HG03039 (cell line): ENCODE measurements around the gene PLCB3.
A peak's percentile ranks its signal among the peaks of the same experiment; 100 is the strongest.

Experiments used
- ATAC-seq: cut with Tn5 transposase; IDR thresholded peaks from one replicate; pipeline ENCODE4 v1.9.1; 2021; ENCODE audit warnings: mild to moderate bottlenecking, moderate library complexity; ENCODE audit not compliant: unreplicated experiment

Gene PLCB3

DNA sequence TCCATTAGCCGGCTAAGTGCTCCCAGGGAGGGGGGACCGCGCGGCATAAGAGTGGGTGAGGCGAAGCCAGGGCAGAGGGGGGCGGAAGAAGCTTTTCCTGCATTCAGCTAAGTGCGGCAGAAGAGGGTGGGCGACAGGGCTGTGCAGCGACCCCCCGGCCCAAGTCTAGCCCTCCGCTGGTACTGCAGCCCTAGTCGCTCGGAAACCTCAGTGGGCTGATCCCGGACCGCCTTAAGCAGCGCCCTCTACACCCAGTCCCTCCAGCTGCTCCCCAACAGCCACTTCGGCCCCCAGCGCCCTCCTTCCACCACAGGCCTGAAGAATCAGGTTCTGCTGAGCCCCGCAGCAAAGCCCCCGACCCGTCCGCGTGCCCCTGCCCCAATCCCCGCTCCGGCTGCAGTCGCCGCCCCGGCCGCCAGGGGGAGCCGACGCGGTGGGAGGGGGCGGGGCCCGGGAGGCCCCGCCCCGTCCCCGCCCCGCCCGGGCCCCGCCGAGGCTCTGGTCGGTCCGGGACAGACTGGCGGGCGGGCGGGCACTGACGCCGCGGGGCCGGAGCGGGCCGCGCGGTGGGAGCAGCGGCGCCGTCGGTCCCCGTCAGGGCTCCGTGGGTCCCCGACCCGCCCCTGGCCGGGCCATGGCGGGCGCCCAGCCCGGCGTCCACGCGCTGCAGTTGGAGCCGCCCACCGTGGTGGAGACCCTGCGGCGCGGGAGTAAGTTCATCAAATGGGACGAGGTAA is at the start of gene PLCB3:
Gene PLCB3, plus strand, starts transcription at position 515 of the 737 bp plus-strand sequence. Its CDS starts 120 bp downstream, at position 635.
- peak; percentile 40 for ATAC-seq

DNA sequence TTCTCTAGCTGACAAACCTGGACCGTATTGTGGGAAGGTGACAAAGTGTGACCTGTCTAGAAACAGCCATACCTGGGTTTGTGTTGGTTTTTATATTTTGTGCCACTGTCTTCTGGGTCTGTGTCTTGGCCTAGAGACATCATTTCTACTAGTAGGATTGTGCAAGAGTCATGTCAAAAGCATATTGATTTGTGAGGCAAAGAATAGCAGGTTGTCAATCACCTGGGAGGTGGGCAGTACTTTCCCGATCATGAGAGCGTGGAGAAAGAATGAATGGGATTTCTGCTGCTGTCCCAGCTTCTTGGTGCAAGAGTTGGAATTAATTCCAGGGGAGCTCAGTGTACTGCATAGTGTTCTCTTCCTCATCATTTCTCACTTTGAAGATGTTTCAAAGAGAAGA is 49.8 kb upstream of the PLCB3 start:
- ATAC-seq: no peak

DNA sequence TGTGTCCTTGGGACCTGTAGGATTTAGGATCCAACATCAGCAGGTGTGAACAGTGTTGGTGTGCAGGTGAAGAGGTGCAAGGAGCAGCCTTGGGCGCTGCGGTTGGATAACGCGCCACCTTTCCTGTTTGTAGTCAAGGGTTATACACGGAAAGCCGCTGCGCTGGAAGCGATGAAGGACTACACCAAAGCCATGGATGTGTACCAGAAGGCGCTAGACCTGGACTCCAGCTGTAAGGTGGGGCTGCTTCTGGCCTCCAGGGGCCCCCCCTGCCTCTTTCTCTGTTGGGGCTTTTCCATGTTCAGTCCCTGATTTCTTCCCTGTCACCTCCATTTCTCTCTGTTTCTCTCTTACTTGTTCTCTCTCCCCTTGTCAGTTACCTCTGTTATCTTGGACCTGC is 48.3 kb upstream of the PLCB3 start:
- no peak for ATAC-seq

DNA sequence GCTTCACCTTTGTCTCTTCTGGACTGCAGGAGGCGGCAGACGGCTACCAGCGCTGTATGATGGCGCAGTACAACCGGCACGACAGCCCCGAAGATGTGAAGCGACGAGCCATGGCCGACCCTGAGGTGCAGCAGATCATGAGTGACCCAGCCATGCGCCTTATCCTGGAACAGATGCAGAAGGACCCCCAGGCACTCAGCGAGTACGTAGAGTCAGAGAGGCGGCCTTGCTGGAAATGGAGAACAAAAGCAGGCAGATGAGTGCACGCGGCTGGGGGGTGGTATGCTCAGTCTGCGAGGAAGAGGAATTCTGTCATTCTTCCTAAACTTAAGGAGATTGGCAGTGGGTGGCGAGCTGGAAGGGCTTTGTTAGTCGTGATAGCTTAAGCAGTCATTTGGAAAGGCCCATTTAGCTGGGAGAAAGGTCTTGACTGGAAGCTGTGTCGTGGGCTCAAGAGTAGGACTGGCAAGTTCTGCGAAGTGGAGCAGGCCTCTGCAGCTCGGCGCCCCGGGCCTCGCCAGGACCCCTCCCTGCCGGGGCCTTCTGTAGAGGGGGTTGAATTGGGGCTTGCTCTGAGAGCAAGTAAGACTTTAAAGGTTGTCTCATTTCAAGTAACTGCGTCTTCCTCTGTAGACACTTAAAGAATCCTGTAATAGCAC is 47.8 kb upstream of the PLCB3 start:
- ATAC-seq: no peak

DNA sequence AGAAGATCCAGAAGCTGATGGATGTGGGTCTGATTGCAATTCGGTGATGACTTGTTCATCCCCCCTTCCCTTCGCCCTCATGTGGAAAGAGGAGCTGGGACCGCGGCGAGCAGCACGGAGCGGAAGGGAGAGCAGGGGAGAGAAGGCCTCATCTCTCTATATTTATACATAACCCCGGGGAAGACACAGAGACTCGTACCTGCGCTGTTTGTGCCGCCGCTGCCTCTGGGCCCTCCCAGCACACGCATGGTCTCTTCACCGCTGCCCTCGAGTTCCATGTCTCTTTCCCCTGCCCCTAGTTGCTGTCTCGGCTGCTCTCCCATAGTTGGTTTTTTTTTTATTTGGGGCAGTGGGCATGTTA is 47.3 kb upstream of the PLCB3 start:
- ATAC-seq: no peak

DNA sequence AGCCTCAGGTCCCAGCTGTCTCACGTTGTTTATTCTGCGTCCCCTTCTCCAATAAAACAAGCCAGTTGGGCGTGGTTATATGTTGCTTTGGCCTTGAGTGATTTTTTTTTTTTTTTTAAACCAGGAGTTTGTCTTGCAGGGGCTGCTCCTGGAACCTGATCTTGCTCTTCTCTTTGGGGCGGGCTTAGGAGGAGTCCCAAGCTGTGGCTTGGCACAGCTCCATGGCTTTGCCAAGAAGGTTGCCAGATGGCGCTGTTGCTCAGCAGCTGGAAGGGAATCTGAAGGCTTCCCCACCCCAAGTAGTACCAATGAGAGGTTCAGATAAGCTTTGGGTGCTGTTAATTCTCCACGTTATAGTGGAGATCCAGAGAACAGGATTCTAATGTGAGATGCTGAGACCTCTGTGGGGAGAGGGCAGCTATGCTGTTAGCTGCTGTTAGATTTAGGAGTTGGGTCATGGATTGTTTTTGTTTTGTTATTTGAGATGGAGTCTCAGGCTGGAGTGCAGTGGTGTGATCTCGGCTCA is 46.8 kb upstream of the PLCB3 start:
- ATAC-seq: no peak

DNA sequence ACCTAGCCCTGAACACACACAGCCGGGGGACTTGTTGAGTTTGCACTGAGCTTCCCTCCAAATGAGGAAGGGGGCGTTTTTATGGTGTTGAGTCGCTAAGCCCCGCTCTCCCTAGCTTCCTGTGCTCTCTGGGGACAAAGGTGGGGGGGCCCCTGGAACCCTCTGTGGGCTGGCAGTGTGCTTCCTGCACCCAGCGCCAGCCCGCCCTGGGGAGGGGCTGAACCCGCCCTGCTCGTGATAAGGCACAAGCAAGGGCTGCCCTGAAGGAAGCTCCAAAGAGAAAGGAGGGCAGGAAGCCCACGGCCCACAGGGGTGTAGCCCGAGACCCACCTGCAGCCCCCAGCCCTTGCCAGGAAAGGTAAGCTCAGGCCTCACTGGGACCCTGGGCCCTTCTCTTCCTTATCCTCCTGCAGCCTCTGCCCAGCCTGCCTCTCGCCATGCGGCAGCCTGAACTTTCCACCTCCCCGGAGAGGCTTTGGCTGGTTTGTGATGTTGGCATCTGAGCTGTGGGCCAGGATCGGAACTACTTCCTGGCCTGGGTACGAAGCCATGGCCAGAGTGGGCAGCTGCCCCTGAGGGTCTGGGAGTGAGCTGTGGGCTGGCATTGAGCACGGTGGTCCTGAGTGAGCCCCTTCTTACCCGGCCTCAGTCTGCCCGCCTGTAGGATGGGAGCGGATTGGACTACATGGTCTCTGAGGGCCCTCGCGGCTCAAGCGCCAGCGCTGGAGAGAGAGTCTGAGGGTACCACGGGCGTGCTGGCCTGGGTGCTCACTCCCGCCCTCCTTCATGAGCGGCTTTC is 44.7 kb upstream of the PLCB3 start, which contains the start of gene FERMT3:
Gene FERMT3, plus strand, starts transcription at position 265 of the 799 bp plus-strand sequence. CDS start 644 bp downstream, outside the sequence.
- no peak for ATAC-seq

DNA sequence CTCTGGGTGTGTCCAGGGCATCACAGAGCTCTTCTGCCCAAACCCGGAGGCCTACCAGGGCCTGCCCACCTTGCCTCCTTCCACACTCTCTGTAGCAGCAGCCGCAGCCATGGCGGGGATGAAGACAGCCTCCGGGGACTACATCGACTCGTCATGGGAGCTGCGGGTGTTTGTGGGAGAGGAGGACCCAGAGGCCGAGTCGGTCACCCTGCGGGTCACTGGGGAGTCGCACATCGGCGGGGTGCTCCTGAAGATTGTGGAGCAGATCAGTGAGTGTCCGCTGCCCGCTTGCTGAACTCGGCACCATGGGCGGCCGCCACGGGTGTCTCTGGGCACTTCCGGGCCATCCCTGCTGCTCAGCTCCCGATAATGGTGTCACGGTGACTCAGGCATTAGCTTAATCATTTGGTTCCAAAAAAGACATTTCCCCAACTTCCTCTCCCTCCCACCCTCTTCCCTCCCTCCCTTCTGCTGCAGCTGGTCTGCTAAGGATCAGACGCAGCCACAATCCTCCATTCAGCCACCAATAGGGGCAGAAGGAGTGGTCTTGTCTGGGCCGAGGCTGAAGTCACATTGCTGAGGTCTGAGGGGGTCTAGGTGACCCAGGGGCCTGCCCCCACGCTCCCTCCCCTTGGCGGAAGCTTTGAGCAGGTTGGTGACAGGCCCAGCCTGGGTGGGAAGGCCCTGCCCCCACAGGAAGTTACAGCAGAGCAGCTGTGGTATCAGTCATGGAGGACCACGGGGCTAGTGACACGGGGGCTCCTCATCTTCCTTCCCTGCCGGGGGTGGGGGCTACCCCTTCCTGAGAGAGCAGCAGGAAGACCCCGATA is 43.9 kb upstream of the PLCB3 start:
- no peak for ATAC-seq

DNA sequence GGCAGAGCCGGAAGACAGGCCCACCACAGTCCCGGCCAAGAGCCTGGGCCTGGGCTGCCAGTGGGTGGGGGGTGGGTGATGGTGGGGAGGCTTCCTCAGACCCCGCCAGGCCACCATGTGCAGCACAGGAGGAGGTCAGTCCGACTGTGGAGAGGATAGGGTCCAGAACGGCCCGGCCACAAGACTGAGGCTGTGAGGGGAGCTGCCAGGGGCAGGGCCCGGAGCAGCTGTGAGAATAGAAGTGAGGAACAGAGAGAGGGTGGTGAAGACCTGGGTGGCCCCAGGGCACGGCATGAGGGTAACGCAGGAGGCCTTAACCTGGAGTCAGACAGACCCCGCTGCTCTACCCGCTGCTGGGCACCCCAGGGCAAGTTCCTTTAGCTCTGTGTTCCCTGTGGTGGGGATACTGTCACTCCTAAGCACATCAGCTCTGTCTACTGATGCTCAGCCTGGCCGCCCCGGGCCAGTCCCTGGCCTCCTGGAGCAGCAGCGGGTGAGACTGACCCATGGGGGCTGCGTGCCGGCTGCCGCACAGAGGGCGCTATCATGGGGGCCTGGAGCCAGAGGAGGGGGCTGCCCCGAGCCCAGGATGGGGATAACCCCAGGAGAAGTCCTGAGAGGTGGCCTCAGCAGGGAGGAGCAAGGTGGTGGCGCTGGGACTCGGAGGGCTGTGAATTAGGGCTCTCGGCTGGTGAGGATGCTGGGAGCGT is 43.1 kb upstream of the PLCB3 start:
- ATAC-seq: no peak

DNA sequence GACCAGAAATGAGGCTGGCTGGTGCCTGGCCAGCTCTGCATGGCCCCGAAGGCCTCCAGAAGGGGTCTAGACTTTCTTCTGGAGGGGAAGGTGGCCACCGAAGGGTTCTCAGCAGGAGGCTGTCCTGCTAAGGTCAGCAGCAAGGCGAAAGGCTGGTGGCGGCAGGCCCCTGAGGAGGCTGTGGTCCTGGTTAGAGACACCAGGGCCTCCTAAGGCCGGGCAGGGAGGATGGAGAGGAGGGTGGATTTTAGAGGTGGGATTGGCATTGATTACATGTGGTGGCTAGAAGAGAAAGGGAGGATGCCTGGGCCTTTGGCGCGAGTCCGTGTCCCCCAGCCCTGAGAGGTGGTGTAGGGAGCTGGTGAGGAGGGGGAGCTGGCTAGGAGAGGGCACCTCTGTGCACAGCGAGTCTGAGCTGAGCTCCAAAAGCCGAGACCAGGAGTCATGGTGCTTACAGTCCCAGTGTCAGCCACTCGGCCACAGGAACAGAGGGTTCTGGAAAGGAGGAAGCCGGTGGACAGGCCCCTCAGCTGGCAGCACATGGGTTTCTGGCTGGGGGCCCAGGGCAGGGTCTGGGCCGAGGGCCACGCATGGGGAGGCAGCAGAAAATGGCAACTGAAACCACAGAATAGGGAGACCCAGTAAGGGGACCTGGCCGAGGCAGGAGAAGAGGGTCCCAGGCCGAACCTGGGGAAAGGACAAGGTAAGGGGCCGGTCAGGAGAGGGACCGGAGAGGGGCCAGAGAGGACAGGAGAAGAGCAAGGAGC is 42.4 kb upstream of the PLCB3 start:
- no peak for ATAC-seq

DNA sequence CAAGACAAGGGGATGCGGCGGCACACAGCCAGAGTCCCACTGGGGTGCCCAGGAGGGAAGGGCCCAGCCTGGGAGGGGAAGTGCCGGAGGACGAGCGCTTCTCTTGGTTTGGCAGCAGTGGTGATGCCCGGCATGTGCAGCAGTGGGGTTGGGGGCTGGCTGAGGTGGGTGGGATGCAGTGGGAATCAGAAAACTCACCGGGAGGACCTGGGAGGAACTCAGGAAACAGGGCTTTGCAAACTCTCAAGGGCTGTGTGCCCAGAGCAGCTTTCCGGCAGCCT is 41.8 kb upstream of the PLCB3 start:
- no peak for ATAC-seq

DNA sequence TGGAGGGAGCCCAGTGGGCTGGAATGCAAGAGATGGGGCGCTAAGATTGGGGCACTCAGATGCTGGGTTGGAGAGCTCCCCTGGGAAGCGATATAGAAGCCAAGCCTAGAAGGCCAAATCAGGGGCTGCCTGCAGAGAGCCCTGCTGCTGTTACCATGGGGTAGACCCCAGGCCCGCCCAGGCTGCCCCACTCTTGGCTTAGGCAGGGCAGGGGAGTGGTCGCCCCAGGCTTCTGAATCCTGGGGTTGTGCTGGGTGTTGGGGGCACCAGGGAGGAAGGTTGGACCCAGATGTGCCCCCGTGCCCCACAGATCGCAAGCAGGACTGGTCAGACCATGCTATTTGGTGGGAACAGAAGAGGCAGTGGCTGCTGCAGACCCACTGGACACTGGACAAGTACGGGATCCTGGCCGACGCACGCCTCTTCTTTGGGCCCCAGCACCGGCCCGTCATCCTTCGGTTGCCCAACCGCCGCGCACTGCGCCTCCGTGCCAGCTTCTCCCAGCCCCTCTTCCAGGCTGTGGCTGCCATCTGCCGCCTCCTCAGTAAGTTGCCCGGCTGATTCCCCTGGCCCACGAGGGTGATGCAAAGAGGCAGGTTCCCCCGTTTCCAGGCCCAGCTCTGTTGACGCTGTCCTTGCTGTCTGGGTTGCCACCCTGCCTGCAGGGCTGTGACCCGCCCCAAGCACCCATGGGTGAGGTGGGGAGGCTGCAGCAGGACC is 40.9 kb upstream of the PLCB3 start:
- no peak for ATAC-seq

DNA sequence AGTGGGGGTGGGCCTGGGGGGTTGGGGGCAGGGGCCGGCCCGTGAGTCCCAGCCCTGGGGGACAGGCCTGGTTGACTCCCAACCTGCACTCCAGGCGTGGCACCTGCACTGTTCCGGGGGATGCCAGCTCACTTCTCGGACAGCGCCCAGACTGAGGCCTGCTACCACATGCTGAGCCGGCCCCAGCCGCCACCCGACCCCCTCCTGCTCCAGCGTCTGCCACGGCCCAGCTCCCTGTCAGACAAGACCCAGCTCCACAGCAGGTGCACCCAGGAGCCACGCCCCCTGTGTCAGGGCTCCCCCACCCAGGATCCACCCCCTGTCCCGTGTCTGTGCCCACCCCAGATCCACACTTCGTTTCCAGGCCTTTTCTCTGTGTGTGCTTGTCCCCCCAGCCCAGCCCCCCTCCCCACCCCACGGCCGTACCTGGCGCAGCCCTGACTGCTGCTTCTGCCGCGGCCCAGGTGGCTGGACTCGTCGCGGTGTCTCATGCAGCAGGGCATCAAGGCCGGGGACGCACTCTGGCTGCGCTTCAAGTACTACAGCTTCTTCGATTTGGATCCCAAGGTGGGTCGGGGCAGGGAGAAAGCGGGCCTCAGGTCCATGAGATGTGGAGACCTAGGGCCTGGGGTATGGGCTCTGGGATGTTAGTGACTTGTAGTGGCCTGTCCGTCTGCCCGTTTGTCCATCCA is 40.0 kb upstream of the PLCB3 start:
- ATAC-seq: no peak

DNA sequence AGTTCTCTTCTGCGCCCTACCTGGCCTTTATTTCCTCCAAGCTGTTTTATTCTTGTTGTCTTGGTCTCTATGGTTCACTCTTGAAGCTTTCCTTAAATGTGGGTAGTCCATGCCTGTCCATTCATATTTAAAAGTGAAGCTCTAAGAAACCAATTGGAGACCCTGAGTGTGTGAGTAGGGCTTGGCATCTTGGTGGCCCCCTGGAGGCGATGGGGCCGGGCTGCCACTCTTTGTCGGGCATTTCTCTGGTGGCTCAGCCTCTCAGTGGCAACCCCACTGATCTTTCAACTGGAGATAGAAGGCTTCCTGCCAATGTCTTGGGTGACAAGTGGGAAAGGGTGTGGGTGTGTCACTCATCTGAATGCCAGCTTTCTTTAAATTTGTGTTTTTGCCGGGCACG is 34.5 kb upstream of the PLCB3 start:
- ATAC-seq: no peak

DNA sequence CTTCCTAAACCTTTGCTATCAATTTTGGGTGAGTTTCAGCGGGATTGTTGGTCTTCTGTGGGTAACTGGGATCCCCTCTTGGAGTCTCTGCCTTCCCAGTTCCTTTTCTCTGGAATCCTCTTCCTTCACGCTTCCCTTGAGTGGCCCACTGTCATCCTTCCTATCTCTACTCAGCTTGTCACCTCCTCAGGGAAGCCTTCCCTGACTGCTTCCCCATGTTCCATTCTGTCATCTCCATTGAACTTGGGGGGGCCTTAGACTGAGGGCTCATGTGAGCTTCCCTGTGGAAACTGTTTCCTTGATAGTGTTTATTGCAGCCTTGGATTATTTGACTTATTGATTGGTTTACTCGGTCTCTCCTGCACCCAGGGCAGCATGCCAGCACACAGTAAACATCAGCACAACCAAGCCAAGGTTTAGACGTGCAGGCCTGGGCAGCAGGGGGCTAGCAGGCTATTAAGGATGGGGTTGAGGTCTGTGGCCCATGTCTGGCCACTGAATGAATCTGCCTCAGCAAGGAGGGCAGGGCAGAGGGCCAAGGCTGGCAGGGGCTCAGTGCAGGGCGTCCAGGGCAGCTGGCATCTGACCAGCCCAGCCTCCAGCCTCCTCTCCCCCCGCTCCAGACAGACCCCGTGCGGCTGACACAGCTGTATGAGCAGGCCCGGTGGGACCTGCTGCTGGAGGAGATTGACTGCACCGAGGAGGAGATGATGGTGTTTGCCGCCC is 32.5 kb upstream of the PLCB3 start:
- no peak for ATAC-seq

DNA sequence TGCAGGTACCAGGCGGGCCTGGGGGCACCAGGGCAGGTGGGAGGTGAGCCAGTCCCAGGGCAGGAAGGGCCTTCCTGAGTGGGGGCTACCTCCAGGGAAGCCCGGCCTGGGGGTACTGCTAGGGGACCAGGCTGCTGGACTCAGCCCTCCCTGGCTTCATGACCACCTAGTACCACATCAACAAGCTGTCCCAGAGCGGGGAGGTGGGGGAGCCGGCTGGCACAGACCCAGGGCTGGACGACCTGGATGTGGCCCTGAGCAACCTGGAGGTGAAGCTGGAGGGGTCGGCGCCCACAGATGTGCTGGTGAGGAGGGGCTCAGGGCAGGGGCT is 32.0 kb upstream of the PLCB3 start:
- no peak for ATAC-seq

DNA sequence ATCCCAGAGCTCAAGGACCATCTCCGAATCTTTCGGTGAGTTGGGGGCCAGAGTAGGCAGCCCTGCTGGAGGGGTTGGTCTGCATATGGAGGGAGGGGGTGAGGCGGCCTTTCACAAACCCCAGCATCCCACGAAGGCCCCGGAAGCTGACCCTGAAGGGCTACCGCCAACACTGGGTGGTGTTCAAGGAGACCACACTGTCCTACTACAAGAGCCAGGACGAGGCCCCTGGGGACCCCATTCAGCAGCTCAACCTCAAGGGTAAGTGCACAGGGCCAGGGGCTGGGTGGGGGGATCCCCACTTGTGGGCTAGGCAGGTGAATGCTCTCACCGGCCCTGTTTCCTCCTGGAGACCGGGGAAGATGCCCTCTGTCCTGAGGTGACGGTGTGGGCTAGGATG is 31.6 kb upstream of the PLCB3 start:
- ATAC-seq: no peak

DNA sequence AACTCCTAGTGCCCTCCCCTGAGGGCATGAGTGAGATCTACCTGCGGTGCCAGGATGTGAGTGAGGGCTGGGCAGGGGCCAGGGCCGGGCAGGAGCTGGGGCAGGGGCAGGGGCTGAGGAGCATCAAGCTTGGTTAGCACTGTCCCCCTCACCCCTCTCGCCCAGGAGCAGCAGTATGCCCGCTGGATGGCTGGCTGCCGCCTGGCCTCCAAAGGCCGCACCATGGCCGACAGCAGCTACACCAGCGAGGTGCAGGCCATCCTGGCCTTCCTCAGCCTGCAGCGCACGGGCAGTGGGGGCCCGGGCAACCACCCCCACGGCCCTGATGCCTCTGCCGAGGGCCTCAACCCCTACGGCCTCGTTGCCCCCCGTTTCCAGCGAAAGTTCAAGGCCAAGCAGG is 31.1 kb upstream of the PLCB3 start:
- ATAC-seq: no peak
